HEK293T (cell line): Measurements from ENCODE around the gene DEDD2.

Experiments
- CTCF ChIA-PET: fragments of 350-600 bp; formaldehyde crosslinking; extraction: SDS; loops from one replicate; lab custom pipeline; 2021; ENCODE audit warnings: antibody characterized with exemption, inconsistent platforms; lab: Yijun Ruan, JAX
- POLR2A ChIA-PET: fragments of 350-600 bp; formaldehyde crosslinking; extraction: SDS; loops from one replicate; lab custom pipeline; 2020; ENCODE audit warnings: antibody characterized with exemption, inconsistent platforms; lab: Yijun Ruan, JAX
- DNase-seq: peaks from one replicate; pipeline ENCODE4 v3.0.0; 2012; ENCODE audit warnings: mixed read lengths; ENCODE audit errors: extremely low spot score
- ARNT ChIP-seq: fragments of 450-650 bp; IDR thresholded peaks from 2 replicates; pipeline ENCODE4 v1.6.1; 2017; ENCODE audit warnings: mild to moderate bottlenecking
- BHLHE40 ChIP-seq: fragments of 450-650 bp; IDR thresholded peaks from 2 replicates; pipeline ENCODE4 v1.6.1; 2016; ENCODE audit warnings: mild to moderate bottlenecking, moderate library complexity, borderline replicate concordance
- CTBP1 ChIP-seq: fragments of 450-650 bp; IDR thresholded peaks from 2 replicates; pipeline ENCODE4 v1.6.1; 2016; ENCODE audit warnings: borderline replicate concordance
- ELF4 ChIP-seq: fragments of 450-650 bp; IDR thresholded peaks from 2 replicates; pipeline ENCODE4 v1.6.1; 2017; ENCODE audit warnings: antibody characterized with exemption
- FOXA1 ChIP-seq: fragments of 450-650 bp; IDR thresholded peaks from 2 replicates; pipeline ENCODE4 v1.6.1; 2016; ENCODE audit warnings: mild to moderate bottlenecking
- FOXK2 ChIP-seq: fragments of 450-650 bp; IDR thresholded peaks from 2 replicates; pipeline ENCODE4 v1.6.1; 2016; ENCODE audit warnings: mild to moderate bottlenecking
- FOXM1 ChIP-seq: fragments of 450-650 bp; IDR thresholded peaks from 2 replicates; pipeline ENCODE4 v1.6.1; 2017; ENCODE audit warnings: mild to moderate bottlenecking, borderline replicate concordance
- HDGF ChIP-seq: fragments of 450-650 bp; IDR thresholded peaks from 2 replicates; pipeline ENCODE4 v1.6.1; 2017; ENCODE audit warnings: antibody characterized with exemption, borderline replicate concordance
- L3MBTL2 ChIP-seq: fragments of 450-650 bp; conservative IDR thresholded peaks from 2 replicates; pipeline ENCODE4 v1.6.1; 2016; ENCODE audit warnings: mild to moderate bottlenecking
- LEF1 ChIP-seq: fragments of 450-650 bp; IDR thresholded peaks from 2 replicates; pipeline ENCODE4 v1.6.1; 2017; ENCODE audit warnings: mild to moderate bottlenecking, borderline replicate concordance
- NFRKB ChIP-seq: fragments of 450-650 bp; IDR thresholded peaks from 2 replicates; pipeline ENCODE4 v1.6.1; 2016; ENCODE audit warnings: mild to moderate bottlenecking, moderate library complexity
- PKNOX1 ChIP-seq: fragments of 450-650 bp; IDR thresholded peaks from 2 replicates; pipeline ENCODE4 v1.6.1; 2016
- SP1 ChIP-seq: fragments of 450-650 bp; IDR thresholded peaks from 2 replicates; pipeline ENCODE4 v1.6.1; 2017
- SUZ12 ChIP-seq: fragments of 450-650 bp; IDR thresholded peaks from 2 replicates; pipeline ENCODE4 v1.6.1; 2016; ENCODE audit warnings: mild to moderate bottlenecking
- TARDBP ChIP-seq: fragments of 450-650 bp; IDR thresholded peaks from 2 replicates; pipeline ENCODE4 v1.6.1; 2016
- ZNF384 ChIP-seq: fragments of 450-650 bp; IDR thresholded peaks from 2 replicates; pipeline ENCODE4 v1.6.1; 2016

DEDD2 gene

GRCh38 chr19:42250666-42251531 lies 33.4 kb upstream of the DEDD2 start:
- no peak for DNase-seq
- POLR2A ChIA-PET = interaction anchor here (1.5 to 2.8 kb wide), 4 partner anchors 8 to 31 kb away, joined by 3 to 12 read pairs (median 10); partner anchors contain the start of gene GSK3A
- TF ChIP-seq CTBP1 (no peak), ELF4 (no peak), L3MBTL2 (no peak)
- CTCF ChIA-PET = interaction anchor here (0.6 to 0.8 kb wide), 2 partner anchors 29 to 32 kb away, joined by 3 read pairs; no protein-coding TSS in a partner anchor

GRCh38 chr19:42250183-42250665 lies 32.7 kb upstream of the DEDD2 start:
- TF ChIP-seq ZNF384 (no peak), NFRKB (no peak), FOXA1 (no peak), L3MBTL2 (no peak), BHLHE40 (no peak), SUZ12 (no peak), SP1 (no peak), LEF1 (no peak), FOXK2 (no peak)
- no peak for DNase-seq
- POLR2A ChIA-PET = interaction anchor here (0.6 to 2.8 kb wide), 2 partner anchors 20 to 29 kb away, joined by 3 to 10 read pairs; no protein-coding TSS in a partner anchor
- CTCF ChIA-PET = interaction anchor here (0.8 kb wide), 1 partner anchor 29 kb away, joined by 3 read pairs; no protein-coding TSS in a partner anchor

GRCh38 chr19:42249769-42250168 lies 32.3 kb upstream of the DEDD2 start:
- no peak for DNase-seq
- no peak for TF ChIP-seq BHLHE40
- no peak for TF ChIP-seq L3MBTL2
- no peak for TF ChIP-seq SP1
- no peak for TF ChIP-seq FOXM1
- no peak for TF ChIP-seq ARNT
- TF ChIP-seq SUZ12 = no peak
- TF ChIP-seq NFRKB = no peak
- TF ChIP-seq FOXA1 = no peak
- TF ChIP-seq ZNF384 = no peak
- no peak for TF ChIP-seq TARDBP
- TF ChIP-seq PKNOX1 = no peak
- TF ChIP-seq HDGF = no peak
- TF ChIP-seq CTBP1 = no peak
- TF ChIP-seq FOXK2 = no peak
- no peak for TF ChIP-seq ELF4
- no peak for TF ChIP-seq LEF1
- CTCF ChIA-PET = no interaction called here
- POLR2A ChIA-PET = interaction anchor here (0.6 to 2.8 kb wide), 2 partner anchors 20 to 29 kb away, joined by 3 to 10 read pairs; no protein-coding TSS in a partner anchor

GRCh38 chr19:42249149-42249750 lies 31.8 kb upstream of the DEDD2 start:
- TF ChIP-seq BHLHE40 (no peak), SP1 (no peak), HDGF (no peak), FOXM1 (no peak), FOXA1 (no peak), CTBP1 (no peak), ZNF384 (no peak), ELF4 (no peak), FOXK2 (no peak), NFRKB (no peak), LEF1 (no peak), L3MBTL2 (no peak), ARNT (no peak), TARDBP (no peak), SUZ12 (no peak), PKNOX1 (no peak)
- POLR2A ChIA-PET = no interaction called here
- CTCF ChIA-PET = no interaction called here
- no peak for DNase-seq

GRCh38 chr19:42248270-42249148 lies 31.0 kb upstream of the DEDD2 start:
- no peak for DNase-seq
- ChIA-PET CTCF (interaction anchor here (4.6 kb wide), 1 partner anchor 31 kb away, joined by 53 read pairs; no protein-coding TSS in a partner anchor), POLR2A (interaction anchor here (1.7 to 8.0 kb wide), 2 partner anchors 32 to 37 kb away, joined by 8 to 140 read pairs; no protein-coding TSS in a partner anchor)
- no peak for TF ChIP-seq BHLHE40
- TF ChIP-seq LEF1 = no peak
- no peak for TF ChIP-seq HDGF
- no peak for TF ChIP-seq ARNT
- no peak for TF ChIP-seq SUZ12
- no peak for TF ChIP-seq PKNOX1
- no peak for TF ChIP-seq FOXK2
- TF ChIP-seq SP1 = no peak
- TF ChIP-seq ELF4 = no peak
- TF ChIP-seq FOXM1 = no peak
- TF ChIP-seq TARDBP = no peak
- TF ChIP-seq FOXA1 = no peak
- no peak for TF ChIP-seq L3MBTL2
- no peak for TF ChIP-seq NFRKB
- TF ChIP-seq CTBP1 = no peak
- TF ChIP-seq ZNF384 = no peak
